Esophagus squamous epithelium (tissue), 5 donors: ENCODE data around the gene PLPPR2. TPM values are rescaled to one million over a fixed set of nuclear protein-coding genes. Genes with fewer than 3 reads are reported as not detected.
A peak's percentile ranks its signal among the peaks of the same experiment; 100 is the strongest.
"Not testable (repeated sequence)": the region's sequence is repeated elsewhere in the genome, so short reads cannot be mapped to it uniquely, and the experiment has no call there.

ENCODE experiments used
- DNase-seq: peaks from one replicate; lab custom pipeline; 2025; lab: John Stamatoyannopoulos, UW
- H3K27ac ChIP-seq, 4 donors: fragments of 200-600 bp; sonication (generic); one replicate each; pipeline ENCODE4 v1.5.1; 2016 to 2019; ENCODE audit warnings: mild to moderate bottlenecking in 1 of 4
- H3K27me3 ChIP-seq, 4 donors: fragments of 200-600 bp; sonication (generic); 1 replicate in 3 of 4; 2 replicates in 1 of 4; pipeline versions ENCODE4 v1.5.1 to v1.6.0; 2017 to 2021; ENCODE audit warnings: antibody characterized with exemption in 1 of 4
- H3K36me3 ChIP-seq, 3 donors: fragments of 200-600 bp; sonication (generic); one replicate each; pipeline ENCODE4 v1.5.1; 2016 to 2019
- H3K4me1 ChIP-seq, 3 donors: fragments of 200-600 bp; sonication (generic); one replicate each; pipeline ENCODE4 v1.5.1; 2017 to 2019
- H3K4me3 ChIP-seq, 4 donors: fragments of 200-600 bp; sonication (generic); 1 replicate in 3 of 4; 2 replicates in 1 of 4; pipeline ENCODE4 v1.5.1; 2016 to 2019; ENCODE audit warnings: mild to moderate bottlenecking in 2 of 4, moderate library complexity in 1 of 4
- H3K9me3 ChIP-seq, 3 donors: fragments of 200-600 bp; sonication (generic); one replicate each; pipeline ENCODE4 v1.5.1; 2016 to 2019
- POLR2A ChIP-seq, 4 donors: fragments of 450-650 bp; IDR thresholded peaks; one replicate each; pipeline ENCODE4 v1.6.1; 2017; ENCODE audit warnings: antibody characterized with exemption in 4 of 4, mild to moderate bottlenecking in 4 of 4, moderate library complexity in 3 of 4
- WGBS, 2 donors: methylation state at CpG; one replicate each; pipeline ENCODE4 v1.1.5; 2018; 5-methylcytosine and 5-hydroxymethylcytosine counted together
- intact Hi-C: fragments of 100-400 bp; cut with DNase I; formaldehyde crosslinking; loops from one replicate; pipeline ENCODE4 v1.15.0; 2022
- total RNA-seq, 4 donors: library from RNA; depleted of rRNA; stranded (reverse); fragments of >200 nt; gene quantifications; one replicate each; pipeline ENCODE4 v1.1.0, GENCODE V29; 2016
- TF ChIP-seq, protein P1 (sequence below), 6 experiments: fragments of 450-650 bp in 4 of 6; fragments of 200-600 bp in 2 of 6; sonication (generic) in 2 of 6; IDR thresholded peaks; one replicate each; pipeline ENCODE4 v1.5.1; 2016 to 2019; ENCODE audit warnings: antibody characterized with exemption in 6 of 6, mild to moderate bottlenecking in 4 of 6, moderate library complexity in 4 of 6
- donor health status: DM: yes; HTN: yes; CAD: no.

PLPPR2 gene
- total RNA-seq, 4 donors from 2014 or later, result 5.1 to 14.2 (median 9.7) TPM

DNA sequence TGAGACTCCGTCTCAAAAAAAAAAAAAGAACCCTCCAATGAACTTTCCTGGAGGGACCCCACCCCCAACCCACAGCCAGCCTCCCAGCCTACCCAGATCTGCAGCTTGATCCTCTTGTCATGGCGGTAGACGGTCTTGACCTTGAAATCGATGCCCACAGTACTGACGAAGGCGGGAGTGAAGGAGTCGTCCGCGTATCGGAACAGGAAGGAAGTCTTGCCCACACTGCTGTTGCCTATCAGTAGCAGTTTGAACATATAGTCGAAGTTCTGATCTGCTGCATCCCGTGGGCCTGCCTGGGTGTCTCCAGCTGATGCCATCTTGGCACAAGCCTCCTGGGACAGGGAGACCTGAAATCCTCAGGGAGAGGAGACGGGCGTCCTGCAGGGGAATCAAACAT lies 18.2 kb upstream of the PLPPR2 start:
- no peak for TF ChIP-seq POLR2A (IDR thresholded peaks at IDR 0.05)
- TF ChIP-seq, protein P1, sequence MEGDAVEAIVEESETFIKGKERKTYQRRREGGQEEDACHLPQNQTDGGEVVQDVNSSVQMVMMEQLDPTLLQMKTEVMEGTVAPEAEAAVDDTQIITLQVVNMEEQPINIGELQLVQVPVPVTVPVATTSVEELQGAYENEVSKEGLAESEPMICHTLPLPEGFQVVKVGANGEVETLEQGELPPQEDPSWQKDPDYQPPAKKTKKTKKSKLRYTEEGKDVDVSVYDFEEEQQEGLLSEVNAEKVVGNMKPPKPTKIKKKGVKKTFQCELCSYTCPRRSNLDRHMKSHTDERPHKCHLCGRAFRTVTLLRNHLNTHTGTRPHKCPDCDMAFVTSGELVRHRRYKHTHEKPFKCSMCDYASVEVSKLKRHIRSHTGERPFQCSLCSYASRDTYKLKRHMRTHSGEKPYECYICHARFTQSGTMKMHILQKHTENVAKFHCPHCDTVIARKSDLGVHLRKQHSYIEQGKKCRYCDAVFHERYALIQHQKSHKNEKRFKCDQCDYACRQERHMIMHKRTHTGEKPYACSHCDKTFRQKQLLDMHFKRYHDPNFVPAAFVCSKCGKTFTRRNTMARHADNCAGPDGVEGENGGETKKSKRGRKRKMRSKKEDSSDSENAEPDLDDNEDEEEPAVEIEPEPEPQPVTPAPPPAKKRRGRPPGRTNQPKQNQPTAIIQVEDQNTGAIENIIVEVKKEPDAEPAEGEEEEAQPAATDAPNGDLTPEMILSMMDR (IDR thresholded peaks at IDR 0.05), result no peak
- no peaks in the 10 kb centered on the region for H3K9me3 ChIP-seq
- H3K4me3 ChIP-seq, result no peak overlapping the region
- H3K27me3 ChIP-seq, result no peaks in the 10 kb centered on the region
- intact Hi-C loops, result no loop called here
- no peak overlapping the region for H3K27ac ChIP-seq
- peaks cover 42 to 67% (median 49%) of the 10 kb centered on the region in 3 donors for H3K36me3 ChIP-seq
- WGBS, 2 donors, result 77 to 78% methylated on average over 11 to 13 of the region's 14 CpGs
- DNase-seq, result no peak
- peaks cover 15 to 37% (median 15%) of the 10 kb centered on the region in 3 donors for H3K4me1 ChIP-seq

- H3K27me3 ChIP-seq, result no peaks in the 10 kb centered on the region
- H3K4me3 ChIP-seq, result peak overlapping the region; percentile 80 to 98 (median 86)
- no peaks in the 10 kb centered on the region for H3K9me3 ChIP-seq
- H3K4me1 ChIP-seq, result peaks cover 15 to 43% (median 16%) of the 10 kb centered on the region in 3 donors
- TF ChIP-seq POLR2A (IDR thresholded peaks at IDR 0.05), result no peak
- TF ChIP-seq, protein P1 (IDR thresholded peaks at IDR 0.05), result no peak
- H3K36me3 ChIP-seq, result peaks cover 40 to 66% (median 40%) of the 10 kb centered on the region in 3 donors
- peak overlapping the region; percentile 91 to 95 (median 93) for H3K27ac ChIP-seq
- no peak for DNase-seq
- intact Hi-C loops, result no loop called here
- 40 to 59% methylated on average over 1 to 4 of the region's 7 CpGs for WGBS, 2 donors
These were observed 17.1 kb upstream of the PLPPR2 start for GRCh38 chr19:11338121-11338520.

DNA sequence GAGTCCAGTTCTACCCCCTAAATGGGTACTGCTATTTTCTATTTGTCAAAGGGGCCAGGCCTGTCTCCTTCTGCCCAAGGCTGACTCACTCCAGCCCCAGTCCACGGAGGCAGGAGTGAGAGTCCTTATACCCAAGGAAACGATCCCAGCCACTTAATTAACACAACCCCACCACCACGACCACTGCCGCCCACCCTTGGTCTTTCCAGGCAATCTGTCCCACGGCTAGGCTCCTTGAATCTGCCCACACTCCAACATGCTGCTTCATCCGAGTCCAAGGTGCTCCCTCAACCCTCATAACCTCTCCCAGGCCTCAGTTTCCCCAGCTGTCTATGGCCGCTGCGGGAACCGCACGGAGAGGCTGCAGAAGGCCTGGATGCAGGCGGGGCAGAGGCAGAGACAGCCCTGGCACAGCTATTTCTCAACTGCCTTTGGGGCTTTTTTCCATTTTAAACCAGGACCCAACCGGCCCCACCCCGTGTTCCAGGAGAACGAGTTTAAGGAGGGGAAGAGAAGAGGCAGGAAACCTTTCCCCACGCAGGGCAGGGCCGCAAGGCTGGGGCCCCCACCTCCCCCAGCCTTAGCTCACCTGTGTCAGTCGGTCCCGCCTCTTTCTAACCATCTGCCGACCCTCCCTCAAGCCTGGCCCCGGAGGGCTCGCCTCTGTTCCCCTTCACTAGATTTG lies 16.5 kb upstream of the PLPPR2 start:
- no peaks in the 10 kb centered on the region for H3K9me3 ChIP-seq
- H3K4me3 ChIP-seq, result peak overlapping the region; percentile 80 to 98 (median 86)
- no peaks in the 10 kb centered on the region for H3K27me3 ChIP-seq
- 9% methylated on average over 14 to 19 of the region's 21 CpGs for WGBS, 2 donors
- TF ChIP-seq, protein P1 (IDR thresholded peaks at IDR 0.05), result no peak
- no peak for TF ChIP-seq POLR2A (IDR thresholded peaks at IDR 0.05)
- peaks cover 34 to 60% (median 34%) of the 10 kb centered on the region in 3 donors for H3K36me3 ChIP-seq
- peaks cover 20 to 49% (median 22%) of the 10 kb centered on the region in 3 donors for H3K4me1 ChIP-seq
- peak overlapping the region; percentile 91 to 95 (median 93) for H3K27ac ChIP-seq
- DNase-seq, result no peak
- intact Hi-C loops, result no loop called here

DNA sequence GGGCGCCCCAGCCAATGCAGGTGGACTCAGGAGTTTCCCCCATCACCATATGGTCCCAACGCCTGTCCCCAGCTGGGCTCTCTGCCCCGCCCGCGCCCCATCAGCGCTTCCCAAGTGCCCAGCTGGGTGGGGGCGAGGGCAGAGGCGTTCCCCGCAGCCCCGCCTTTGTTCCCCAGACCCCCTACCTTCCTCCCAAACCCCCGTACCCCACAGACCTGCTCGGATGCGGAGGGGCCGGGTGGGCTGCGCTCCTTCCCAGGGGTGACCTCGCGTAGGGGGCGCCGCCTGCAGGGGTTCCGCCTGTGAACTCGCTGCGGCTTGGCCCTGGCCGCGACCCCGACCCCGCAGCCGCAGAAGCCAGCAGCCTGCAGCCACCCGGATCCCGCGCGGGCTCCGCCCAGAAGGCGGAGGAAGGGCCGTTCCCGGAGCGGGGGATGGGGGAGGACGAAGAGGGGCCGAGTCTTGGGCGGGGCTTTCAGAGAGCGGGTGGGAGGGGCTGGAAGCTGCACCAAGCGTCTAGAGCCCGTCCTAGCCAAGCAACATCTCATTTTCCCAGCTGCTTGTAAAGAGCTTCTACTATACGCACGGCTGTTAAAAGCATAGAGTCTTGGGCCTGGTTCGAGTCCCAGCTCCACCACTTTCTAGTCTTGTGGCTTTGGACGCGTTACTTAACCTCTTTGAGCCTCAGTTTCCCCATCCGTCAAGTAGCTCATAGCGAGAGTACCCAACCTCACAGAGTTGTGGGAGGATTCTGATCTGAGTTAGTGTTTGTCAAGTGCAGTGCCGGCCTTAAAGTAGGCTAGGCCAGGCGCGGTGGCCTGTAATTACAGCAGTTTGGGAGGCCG lies 15.8 kb upstream of the PLPPR2 start, which contains the start of gene RAB3D:
TSS of gene RAB3D (minus strand) at position 404 of the 845 bp plus-strand sequence. CDS start 2,258 bp downstream, outside the sequence.
- Histone ChIP-seq H3K9me3 (no peaks in the 10 kb centered on the region), H3K27me3 (no peaks in the 10 kb centered on the region), H3K27ac (peak within 1 kb of the TSS; percentile 91 to 95 (median 93)), H3K36me3 (peaks cover 26 to 52% (median 26%) of the 10 kb centered on the region in 3 donors), H3K4me1 (peaks cover 27 to 57% (median 29%) of the 10 kb centered on the region in 3 donors), H3K4me3 (peak within 1 kb of the TSS; percentile 80 to 98 (median 86))
- intact Hi-C loops, result no loop called here
- TF ChIP-seq POLR2A (IDR thresholded peaks at IDR 0.05), result peak in 2 of 4 donors; percentile 67 to 84
- TF ChIP-seq, protein P1 (IDR thresholded peaks at IDR 0.05), result no peak
- 0 to 11% methylated on average over 2 to 18 of the region's 53 CpGs for WGBS, 2 donors
- peak; percentile 51 for DNase-seq

DNA sequence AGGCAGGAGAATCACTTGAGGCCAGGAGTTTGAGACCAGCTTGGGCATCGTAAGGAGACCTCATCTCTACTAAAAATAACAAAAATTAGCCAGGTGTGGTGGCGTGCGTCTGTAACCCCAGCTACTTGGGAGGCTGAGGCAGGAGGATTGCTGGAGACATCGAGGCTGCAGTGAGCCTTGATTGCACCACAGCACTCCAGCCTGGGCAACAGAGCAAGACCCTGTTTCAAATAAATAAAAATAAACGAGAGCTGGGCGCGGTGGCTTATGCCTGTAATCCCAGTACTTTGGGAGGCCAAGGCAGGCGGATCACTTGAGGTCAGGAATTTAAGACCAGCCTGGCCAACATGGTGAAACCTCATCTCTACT lies 15.1 kb upstream of the PLPPR2 start:
- H3K9me3 ChIP-seq, DNase-seq, H3K27me3 ChIP-seq, intact Hi-C loops: not testable (repeated sequence)
- 75 to 82% methylated on average over 7 to 8 of the region's 8 CpGs for WGBS, 2 donors
- Histone ChIP-seq H3K4me3 (peak overlapping the region in 3 of 4 donors; percentile 80 to 88 (median 84)), H3K27ac (peak overlapping the region in 3 of 4 donors; percentile 91 to 94 (median 92)), H3K36me3 (peaks cover 20 to 46% (median 22%) of the 10 kb centered on the region in 3 donors), H3K4me1 (peaks cover 33 to 63% (median 35%) of the 10 kb centered on the region in 3 donors)
